Cardiac muscle cell (in vitro differentiated cells and primary cell): ENCODE data around the gene TRIM10. TPM values are rescaled to one million over a fixed set of nuclear protein-coding genes. Genes with fewer than 3 reads are reported as not detected.

ENCODE experiments used
- DNase-seq, 2 donors: peaks; one replicate each; pipeline versions ENCODE4 v3.0.0 to v3.0.0-alpha.2; 2010 to 2017; ENCODE audit warnings: low read depth in 1 of 2, low spot score in 1 of 2
- H3K27ac ChIP-seq: fragments of 200-600 bp; sonication (generic); 2 replicates; pipeline ENCODE4 v1.5.1; 2016
- H3K27me3 ChIP-seq: fragments of 200-600 bp; sonication (generic); 2 replicates; pipeline ENCODE4 v1.6.0; 2016; ENCODE audit warnings: control low read depth
- H3K36me3 ChIP-seq: fragments of 200-600 bp; sonication (generic); 2 replicates; pipeline ENCODE4 v1.5.1; 2016; ENCODE audit warnings: control low read depth
- H3K4me1 ChIP-seq: fragments of 200-600 bp; sonication (generic); 2 replicates; pipeline ENCODE4 v1.8.1; 2017; ENCODE audit warnings: low read depth, mild to moderate bottlenecking, mixed run types
- H3K4me3 ChIP-seq: fragments of 200-600 bp; sonication (generic); 2 replicates; pipeline ENCODE4 v1.5.1; 2016; ENCODE audit warnings: mild to moderate bottlenecking
- H3K9me3 ChIP-seq: fragments of 200-600 bp; sonication (generic); 2 replicates; pipeline ENCODE4 v1.5.1; 2017; ENCODE audit warnings: low read depth, mild to moderate bottlenecking, control low read depth
- CTCF ChIP-seq: IDR thresholded peaks from 2 replicates; pipeline ENCODE4 v1.5.1; 2012; ENCODE audit warnings: low read depth, mild to moderate bottlenecking, low read length
- polyA plus RNA-seq: library from polyadenylated mRNA; unstranded; fragments of >200 nt; fragmentation: Nextera tagmentation; extraction: Ambion mirVana; gene quantifications from 2 replicates; pipeline ENCODE4 v1.2.1, GENCODE V29; 2016
- total RNA-seq: library from RNA; depleted of rRNA; stranded (reverse); fragments of >200 nt; gene quantifications from 2 replicates; pipeline ENCODE4 v1.2.3, GENCODE V29; 2016

The TRIM10 gene
- total and polyA plus RNA-seq, 2 experiments from 2014 or later, result not detected

GRCh38 chr6:30163090-30163917, 2.3 kb upstream of the TRIM10 start, which contains the start of gene TRIM15:
TRIM15 (plus strand) TSS chr6:30163546; CDS start chr6:30163685, 139 bp downstream.
- no peak within 1 kb of the TSS for H3K4me3 ChIP-seq
- no peaks in the 10 kb centered on the region for H3K36me3 ChIP-seq
- no peak within 1 kb of the TSS for H3K27ac ChIP-seq
- H3K9me3 ChIP-seq, result no peaks in the 10 kb centered on the region
- peaks cover 37% of the 10 kb centered on the region for H3K27me3 ChIP-seq
- no peak for TF ChIP-seq CTCF
- DNase-seq, result no peak
- no peaks in the 10 kb centered on the region for H3K4me1 ChIP-seq

DNA sequence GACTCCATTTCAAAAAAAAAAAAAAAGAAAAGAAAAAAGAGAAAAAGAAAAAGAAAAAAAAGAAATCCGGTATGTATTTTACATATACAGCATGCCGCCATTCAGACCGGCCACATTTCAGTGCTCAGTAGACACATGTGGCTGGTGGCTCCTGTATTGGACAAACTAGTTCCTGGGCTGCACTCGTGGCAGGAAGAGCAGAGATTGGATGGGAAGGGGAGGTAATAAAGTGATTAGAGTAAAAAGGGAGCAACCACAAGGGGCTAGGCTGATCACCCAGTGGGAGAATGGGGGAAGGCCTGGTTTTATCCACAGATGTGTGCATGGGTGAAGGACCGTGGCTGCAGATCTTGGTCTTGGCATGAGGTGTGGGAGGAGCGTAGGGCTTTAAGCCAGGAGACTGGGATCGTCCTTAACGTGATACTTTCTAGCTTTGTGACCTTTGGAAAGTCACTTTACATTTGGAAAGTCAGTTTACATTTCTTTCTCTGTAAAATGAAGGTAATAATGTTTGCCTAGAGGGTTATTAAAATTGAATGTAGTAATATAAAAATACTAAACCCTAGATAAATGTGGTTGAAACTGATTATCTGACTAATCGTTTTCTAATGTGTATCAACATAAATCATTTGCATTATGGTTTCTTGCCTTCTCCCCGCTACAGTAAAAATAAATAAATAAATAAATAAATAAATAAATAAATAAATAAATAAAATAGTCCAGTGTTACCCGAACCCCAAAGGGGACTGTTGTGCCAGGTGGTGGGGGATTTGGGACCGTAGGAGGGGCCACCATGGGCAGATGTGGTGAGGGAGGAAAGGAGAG, 1.5 kb upstream of the TRIM10 start:
- Histone ChIP-seq H3K27me3 (peaks cover 36% of the 10 kb centered on the region), H3K9me3 (no peaks in the 10 kb centered on the region), H3K27ac (no peak overlapping the region), H3K4me1 (no peaks in the 10 kb centered on the region), H3K4me3 (no peak overlapping the region), H3K36me3 (no peaks in the 10 kb centered on the region)
- no peak for DNase-seq
- TF ChIP-seq CTCF, result no peak

- no peak for DNase-seq
- Histone ChIP-seq H3K4me1 (no peaks in the 10 kb centered on the region), H3K9me3 (no peaks in the 10 kb centered on the region), H3K36me3 (no peaks in the 10 kb centered on the region), H3K27me3 (peaks cover 45% of the 10 kb centered on the region), H3K4me3 (no peak overlapping the region), H3K27ac (no peak overlapping the region)
- no peak for TF ChIP-seq CTCF
Observed at GRCh38 chr6:30160008-30160784, 815 bp downstream of the TRIM10 start.

- Histone ChIP-seq H3K36me3 (no peaks in the 10 kb centered on the region), H3K4me1 (no peaks in the 10 kb centered on the region), H3K27me3 (peaks cover 58% of the 10 kb centered on the region), H3K27ac (no peak overlapping the region), H3K4me3 (no peak overlapping the region), H3K9me3 (no peaks in the 10 kb centered on the region)
- DNase-seq, result no peak
- no peak for TF ChIP-seq CTCF
Observed at GRCh38 chr6:30158475-30159040, 2.5 kb downstream of the TRIM10 start.

GRCh38 chr6:30157999-30158398, 3.0 kb downstream of the TRIM10 start:
- Histone ChIP-seq H3K27me3 (peaks cover 64% of the 10 kb centered on the region), H3K27ac (no peak overlapping the region), H3K4me1 (no peaks in the 10 kb centered on the region), H3K36me3 (no peaks in the 10 kb centered on the region), H3K9me3 (no peaks in the 10 kb centered on the region), H3K4me3 (no peak overlapping the region)
- DNase-seq, result no peak
- TF ChIP-seq CTCF, result no peak
